ENCODE measurements around the gene ACOD1. TPM values are rescaled to one million over a fixed set of nuclear protein-coding genes. Genes with fewer than 3 reads are reported as not detected.

The ACOD1 gene
- total RNA-seq, 1 donor from 2014 or later: not detected

DNA sequence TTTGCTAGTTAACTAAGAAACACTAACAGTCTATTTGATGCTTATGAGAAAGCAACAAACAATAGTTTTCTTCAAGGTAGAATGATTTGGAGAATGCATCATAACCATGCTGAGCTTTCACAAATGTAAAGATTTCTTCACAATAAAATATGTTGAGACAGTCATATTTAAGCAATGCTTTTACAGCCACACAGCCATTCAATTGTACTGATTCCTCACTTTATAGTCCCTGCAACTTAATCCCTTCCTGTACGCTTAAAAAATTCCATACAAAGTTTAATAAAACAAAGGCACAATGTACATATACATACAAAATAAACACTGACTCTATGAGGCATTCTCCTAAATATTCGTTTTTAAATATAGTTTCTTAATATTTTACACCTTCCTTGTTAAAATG lies 4.7 kb upstream of the ACOD1 start:
- H3K27ac Mint-ChIP-seq (ENCODE audit: unreplicated experiment): no peak overlapping the region
- H3K4me3 Mint-ChIP-seq (ENCODE audit: unreplicated experiment): no peak overlapping the region
- peaks cover 29% of the 10 kb centered on the region for H3K4me1 Mint-ChIP-seq (ENCODE audit: unreplicated experiment)
- no peaks in the 10 kb centered on the region for H3K36me3 Mint-ChIP-seq (ENCODE audit: unreplicated experiment)
- no peak for DNase-seq (ENCODE audit: extremely low spot score, unreplicated experiment)
- TF ChIP-seq, protein P1, sequence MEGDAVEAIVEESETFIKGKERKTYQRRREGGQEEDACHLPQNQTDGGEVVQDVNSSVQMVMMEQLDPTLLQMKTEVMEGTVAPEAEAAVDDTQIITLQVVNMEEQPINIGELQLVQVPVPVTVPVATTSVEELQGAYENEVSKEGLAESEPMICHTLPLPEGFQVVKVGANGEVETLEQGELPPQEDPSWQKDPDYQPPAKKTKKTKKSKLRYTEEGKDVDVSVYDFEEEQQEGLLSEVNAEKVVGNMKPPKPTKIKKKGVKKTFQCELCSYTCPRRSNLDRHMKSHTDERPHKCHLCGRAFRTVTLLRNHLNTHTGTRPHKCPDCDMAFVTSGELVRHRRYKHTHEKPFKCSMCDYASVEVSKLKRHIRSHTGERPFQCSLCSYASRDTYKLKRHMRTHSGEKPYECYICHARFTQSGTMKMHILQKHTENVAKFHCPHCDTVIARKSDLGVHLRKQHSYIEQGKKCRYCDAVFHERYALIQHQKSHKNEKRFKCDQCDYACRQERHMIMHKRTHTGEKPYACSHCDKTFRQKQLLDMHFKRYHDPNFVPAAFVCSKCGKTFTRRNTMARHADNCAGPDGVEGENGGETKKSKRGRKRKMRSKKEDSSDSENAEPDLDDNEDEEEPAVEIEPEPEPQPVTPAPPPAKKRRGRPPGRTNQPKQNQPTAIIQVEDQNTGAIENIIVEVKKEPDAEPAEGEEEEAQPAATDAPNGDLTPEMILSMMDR (IDR thresholded peaks at IDR 0.05): no peak
- H3K9me3 Mint-ChIP-seq (ENCODE audit: unreplicated experiment): no peaks in the 10 kb centered on the region
- no peaks in the 10 kb centered on the region for H3K27me3 Mint-ChIP-seq (ENCODE audit: unreplicated experiment)

DNA sequence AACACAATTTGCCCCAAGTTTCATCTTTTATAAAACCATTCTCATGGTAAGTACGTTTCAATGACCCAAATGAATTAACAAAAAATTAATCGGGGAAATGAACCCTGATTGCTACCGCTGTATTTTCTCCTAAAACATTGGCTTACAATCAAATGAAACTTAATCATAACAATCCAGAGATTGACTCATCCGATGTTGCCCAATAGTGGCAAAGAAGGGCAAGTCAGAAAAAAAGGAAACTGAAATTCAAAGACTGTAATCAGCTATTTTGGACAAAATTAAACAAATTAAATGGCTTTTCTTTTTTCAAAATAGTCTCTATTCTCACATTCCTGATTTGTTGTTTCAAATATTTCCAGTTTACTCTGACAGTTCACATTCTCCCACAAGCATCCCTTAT lies 3.9 kb upstream of the ACOD1 start:
- no peaks in the 10 kb centered on the region for H3K36me3 Mint-ChIP-seq (ENCODE audit: unreplicated experiment)
- peaks cover 23% of the 10 kb centered on the region for H3K4me1 Mint-ChIP-seq (ENCODE audit: unreplicated experiment)
- no peaks in the 10 kb centered on the region for H3K9me3 Mint-ChIP-seq (ENCODE audit: unreplicated experiment)
- H3K27ac Mint-ChIP-seq (ENCODE audit: unreplicated experiment): no peak overlapping the region
- TF ChIP-seq, protein P1 (IDR thresholded peaks at IDR 0.05): no peak
- H3K4me3 Mint-ChIP-seq (ENCODE audit: unreplicated experiment): no peak overlapping the region
- DNase-seq (ENCODE audit: extremely low spot score, unreplicated experiment): no peak
- peaks cover 2% of the 10 kb centered on the region for H3K27me3 Mint-ChIP-seq (ENCODE audit: unreplicated experiment)

DNA sequence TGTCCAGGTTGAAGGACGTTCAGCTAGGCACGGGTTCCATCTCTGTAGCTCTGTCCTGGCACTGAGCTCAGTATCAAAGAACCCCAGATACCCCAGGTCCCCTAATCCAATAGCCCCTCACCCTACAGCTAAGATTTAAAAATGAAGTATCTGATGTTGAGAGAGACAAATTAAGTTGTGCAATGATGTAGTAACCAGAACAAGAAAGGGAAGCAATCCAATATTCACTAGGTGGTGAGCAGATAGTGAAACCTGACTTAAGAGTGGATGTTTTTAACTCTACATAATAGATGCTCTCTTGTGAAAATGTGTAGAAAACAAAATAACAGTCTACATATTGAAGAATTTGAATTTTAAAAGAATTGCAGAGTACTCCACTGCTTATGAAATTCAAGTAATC lies 1.8 kb downstream of the ACOD1 start:
- H3K27ac Mint-ChIP-seq (ENCODE audit: unreplicated experiment): no peak overlapping the region
- DNase-seq (ENCODE audit: extremely low spot score, unreplicated experiment): no peak
- peaks cover under 1% of the 10 kb centered on the region for H3K4me1 Mint-ChIP-seq (ENCODE audit: unreplicated experiment)
- H3K4me3 Mint-ChIP-seq (ENCODE audit: unreplicated experiment): no peak overlapping the region
- H3K27me3 Mint-ChIP-seq (ENCODE audit: unreplicated experiment): peaks cover 34% of the 10 kb centered on the region
- no peaks in the 10 kb centered on the region for H3K9me3 Mint-ChIP-seq (ENCODE audit: unreplicated experiment)
- TF ChIP-seq, protein P1 (IDR thresholded peaks at IDR 0.05): no peak
- H3K36me3 Mint-ChIP-seq (ENCODE audit: unreplicated experiment): no peaks in the 10 kb centered on the region

DNA sequence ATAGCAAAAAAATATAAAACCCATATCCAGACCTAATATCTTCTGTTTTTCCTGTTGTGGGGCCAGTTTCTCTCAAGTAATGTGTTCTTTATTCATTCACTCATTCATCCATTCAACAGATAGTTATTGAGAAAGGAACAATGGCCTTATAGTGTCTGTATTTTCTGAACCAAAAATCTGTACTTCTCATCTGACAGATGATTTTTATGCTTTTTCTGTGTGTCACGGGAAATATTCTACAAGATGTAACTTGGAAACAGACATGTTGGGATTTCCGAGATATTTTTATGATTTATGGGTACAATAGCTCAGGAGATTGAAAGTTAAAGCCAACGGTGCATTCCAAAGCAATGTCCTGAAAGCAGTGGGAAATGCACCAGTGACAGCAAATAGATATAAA lies 5.7 kb downstream of the ACOD1 start:
- H3K4me3 Mint-ChIP-seq (ENCODE audit: unreplicated experiment): no peak overlapping the region
- peaks cover 4% of the 10 kb centered on the region for H3K9me3 Mint-ChIP-seq (ENCODE audit: unreplicated experiment)
- H3K27ac Mint-ChIP-seq (ENCODE audit: unreplicated experiment): no peak overlapping the region
- no peaks in the 10 kb centered on the region for H3K36me3 Mint-ChIP-seq (ENCODE audit: unreplicated experiment)
- DNase-seq (ENCODE audit: extremely low spot score, unreplicated experiment): no peak
- TF ChIP-seq, protein P1 (IDR thresholded peaks at IDR 0.05): no peak
- H3K27me3 Mint-ChIP-seq (ENCODE audit: unreplicated experiment): peaks cover 39% of the 10 kb centered on the region
- no peaks in the 10 kb centered on the region for H3K4me1 Mint-ChIP-seq (ENCODE audit: unreplicated experiment)

DNA sequence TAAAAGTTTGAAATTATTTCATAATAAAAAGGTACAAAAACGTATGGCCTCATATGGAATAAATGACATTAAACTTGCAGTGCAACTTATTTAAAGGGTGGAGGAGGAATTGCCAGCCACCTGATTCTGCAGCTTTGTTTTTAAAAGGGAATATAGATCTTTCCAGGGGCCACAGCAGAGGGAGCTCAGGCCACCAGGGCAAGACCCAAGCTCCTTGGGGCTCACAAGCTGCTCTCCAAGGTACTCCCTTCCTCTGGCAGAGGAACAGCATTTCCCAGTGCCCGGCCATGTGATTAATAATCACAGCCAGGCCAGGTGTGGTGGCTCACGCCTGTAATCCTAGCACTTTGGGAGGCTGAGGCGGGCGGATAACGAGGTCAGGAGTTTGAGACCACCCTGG lies 6.2 kb downstream of the ACOD1 start:
- TF ChIP-seq, protein P1 (IDR thresholded peaks at IDR 0.05): no peak
- Mint-ChIP-seq H3K27me3 (ENCODE audit: unreplicated experiment) (peaks cover 39% of the 10 kb centered on the region), H3K4me1 (ENCODE audit: unreplicated experiment) (no peaks in the 10 kb centered on the region), H3K9me3 (ENCODE audit: unreplicated experiment) (peaks cover 8% of the 10 kb centered on the region), H3K4me3 (ENCODE audit: unreplicated experiment) (no peak overlapping the region), H3K27ac (ENCODE audit: unreplicated experiment) (no peak overlapping the region), H3K36me3 (ENCODE audit: unreplicated experiment) (no peaks in the 10 kb centered on the region)
- no peak for DNase-seq (ENCODE audit: extremely low spot score, unreplicated experiment)
